SK-N-MC (cell line): Measurements from ENCODE around the gene MRTFB.
"Not testable (repeated sequence)": the region's sequence is repeated elsewhere in the genome, so short reads cannot be mapped to it uniquely, and the experiment has no call there.

ENCODE experiments used
- EZH2 ChIP-seq: fragments of 200-600 bp; sonication (generic); IDR thresholded peaks from one replicate; pipeline ENCODE4 v1.6.1; 2017; ENCODE audit warnings: antibody characterized with exemption
- FOXP2 ChIP-seq: optimal IDR thresholded peaks from 2 replicates; pipeline ENCODE3; 2011; ENCODE audit warnings: mild to moderate bottlenecking, moderate library complexity; ENCODE audit not compliant: insufficient read depth; ENCODE audit errors: extremely low read length, control extremely low read depth
- POLR2AphosphoS5 ChIP-seq: IDR thresholded peaks from 2 replicates; pipeline ENCODE4 v1.6.1; 2012; ENCODE audit warnings: mild to moderate bottlenecking, low read depth, low read length, borderline replicate concordance

GRCh38 chr16:14183962-14184361 lies 112.8 kb downstream of the MRTFB start:
- not testable (repeated sequence) for TF ChIP-seq EZH2, POLR2AphosphoS5, FOXP2
